ENCODE results near the gene RDM1.
A peak's percentile ranks its signal among the peaks of the same experiment; 100 is the strongest.

RDM1 gene

GRCh38 chr17:35932586-35932985, 2.0 kb upstream of the RDM1 start:
- DNase-seq, result no peak

GRCh38 chr17:35931794-35932425, 1.3 kb upstream of the RDM1 start:
- no peak for DNase-seq

- no peak for DNase-seq
Measured at GRCh38 chr17:35927714-35928113, 2.9 kb downstream of the RDM1 start.

- no peak for DNase-seq
Measured at GRCh38 chr17:35923609-35924114, 6.9 kb downstream of the RDM1 start.

GRCh38 chr17:35920229-35920628, 10.3 kb downstream of the RDM1 start:
- no peak for DNase-seq

- no peak for DNase-seq
Measured at GRCh38 chr17:35918665-35919064, 11.9 kb downstream of the RDM1 start.

GRCh38 chr17:35917519-35918213, 12.9 kb downstream of the RDM1 start:
- no peak for DNase-seq

GRCh38 chr17:35915153-35915964, 15.2 kb downstream of the RDM1 start:
- no peak for DNase-seq

- DNase-seq, result no peak
Measured at GRCh38 chr17:35914354-35914753, 16.2 kb downstream of the RDM1 start.

GRCh38 chr17:35913609-35914008, 17.0 kb downstream of the RDM1 start:
- no peak for DNase-seq

- DNase-seq, result no peak
Measured at GRCh38 chr17:35912942-35913341, 17.6 kb downstream of the RDM1 start.

GRCh38 chr17:35912339-35912912, 18.1 kb downstream of the RDM1 start:
- DNase-seq, result no peak

GRCh38 chr17:35909408-35909807, 21.2 kb downstream of the RDM1 start:
- no peak for DNase-seq

GRCh38 chr17:35907691-35908090, 22.9 kb downstream of the RDM1 start:
- no peak for DNase-seq

- no peak for DNase-seq
Measured at GRCh38 chr17:35906926-35907637, 23.5 kb downstream of the RDM1 start.

GRCh38 chr17:35906191-35906925, 24.2 kb downstream of the RDM1 start:
- no peak for DNase-seq

GRCh38 chr17:35903451-35903850, 27.1 kb downstream of the RDM1 start:
- no peak for DNase-seq

- DNase-seq, result no peak
Measured at GRCh38 chr17:35901631-35902175, 28.9 kb downstream of the RDM1 start.

GRCh38 chr17:35900708-35901480, 29.7 kb downstream of the RDM1 start:
- no peak for DNase-seq

- peak; percentile 71 for DNase-seq
Measured at GRCh38 chr17:35900280-35900679, 30.3 kb downstream of the RDM1 start.
